CMK (cell line): ENCODE measurements around the gene SELENON.

Experiments
- DNase-seq: peaks from one replicate; pipeline ENCODE4 v3.0.0-alpha.2; 2010; ENCODE audit warnings: low read depth

Gene SELENON

DNA sequence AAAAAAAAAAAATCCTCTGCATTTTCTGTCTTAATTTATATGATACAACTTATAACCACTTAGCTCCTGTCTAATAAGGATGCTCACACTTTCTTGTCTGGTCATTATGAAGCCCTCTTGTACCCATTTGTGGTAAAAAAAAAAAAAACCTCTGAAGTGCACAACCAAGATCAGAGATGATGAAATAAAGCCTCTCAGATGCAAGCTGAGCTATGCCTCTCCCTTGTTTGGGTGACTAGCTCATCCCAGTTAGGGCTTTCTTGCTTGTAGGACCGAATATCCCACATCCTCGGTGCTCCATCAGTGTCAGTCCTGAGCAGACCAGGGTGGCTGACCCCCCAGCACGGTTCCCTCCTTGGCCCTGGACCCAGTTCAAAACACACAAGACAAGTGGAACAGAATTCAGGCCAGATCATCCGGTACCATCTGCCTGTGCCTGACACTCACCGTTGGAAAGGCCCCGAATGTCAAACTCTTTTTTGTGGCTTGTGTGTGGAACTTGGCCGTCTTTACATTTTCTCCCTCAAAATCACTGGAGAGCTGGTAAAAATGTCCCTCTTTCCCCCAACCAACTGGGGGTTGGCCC, 6.3 kb upstream of the SELENON start:
- no peak for DNase-seq

DNA sequence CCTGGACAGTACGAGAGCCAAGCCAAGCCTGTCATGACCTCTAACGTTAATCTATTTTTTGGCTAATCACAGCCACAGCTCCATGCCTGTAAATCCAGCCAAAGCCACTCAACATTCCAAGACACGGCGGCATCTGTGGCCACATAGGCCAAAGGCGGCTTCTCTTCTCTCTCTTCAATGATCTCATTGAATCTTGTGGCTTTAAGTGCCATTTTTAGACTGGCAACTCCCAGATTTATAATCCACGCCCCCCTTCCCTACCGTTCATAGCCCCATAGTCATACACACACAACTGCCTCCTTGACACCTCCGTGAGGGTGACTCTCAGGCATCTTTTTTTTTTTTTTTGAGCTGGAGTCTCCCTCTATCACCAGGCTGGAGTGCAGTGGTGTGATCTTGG, 5.7 kb upstream of the SELENON start:
- no peak for DNase-seq

DNA sequence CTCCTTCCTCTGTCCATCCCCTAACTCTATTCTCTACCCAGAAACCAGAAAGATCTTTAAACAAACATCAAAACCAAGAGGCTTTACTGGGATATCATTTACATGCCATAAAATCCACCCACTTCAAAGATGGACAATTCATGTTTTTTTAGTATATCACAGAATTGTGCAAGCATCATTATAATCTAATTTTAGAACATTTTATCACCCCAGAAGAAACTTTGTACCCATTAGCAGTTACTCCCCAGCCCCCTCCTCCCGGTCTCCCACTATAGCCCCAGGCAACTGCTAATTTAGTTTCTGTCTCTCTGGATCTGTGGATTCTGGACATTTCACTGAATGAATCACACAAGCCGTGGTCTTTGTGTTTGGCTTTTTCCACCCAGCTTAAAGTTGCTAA, 4.8 kb upstream of the SELENON start:
- no peak for DNase-seq

DNA sequence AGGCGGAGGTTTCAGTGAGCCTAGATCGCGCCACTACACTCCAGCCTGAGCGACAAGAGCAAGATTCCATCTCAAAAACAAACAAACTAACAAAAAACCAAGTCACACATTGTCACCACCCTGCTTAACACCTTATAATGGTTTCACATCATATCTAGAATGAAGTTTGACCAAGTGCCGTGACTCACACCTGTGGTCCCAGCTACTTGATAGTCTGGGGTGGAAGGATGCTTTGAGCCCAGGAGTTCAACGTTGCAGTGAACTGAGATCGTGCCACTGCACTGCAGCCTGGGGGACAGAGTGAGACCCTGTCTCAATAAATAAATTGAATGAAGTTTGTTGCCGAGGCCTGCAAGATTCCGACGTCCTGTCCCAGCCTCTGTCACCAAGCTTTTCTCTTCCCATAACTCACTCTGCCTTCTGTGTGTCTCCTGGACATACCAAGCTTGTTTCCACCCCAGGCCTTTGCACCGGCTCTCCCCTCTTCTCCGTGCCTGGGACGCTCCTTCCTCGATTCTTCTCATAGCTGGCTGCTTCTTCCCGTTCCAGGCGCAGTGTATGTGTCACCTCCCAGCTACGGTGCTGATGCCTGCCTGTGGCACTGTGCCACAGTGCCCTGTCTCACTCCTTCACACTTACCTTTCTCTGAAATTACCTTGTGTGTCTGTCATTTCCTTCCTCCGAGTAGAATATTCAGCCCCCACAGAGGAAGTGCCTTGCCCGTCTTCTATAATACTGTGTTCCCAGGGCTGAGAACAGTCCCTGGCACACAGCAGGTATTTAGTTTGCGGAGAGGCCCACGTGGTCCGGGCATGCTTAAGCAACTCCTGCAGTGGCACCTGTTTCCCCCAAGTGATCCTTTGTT, 3.8 kb upstream of the SELENON start:
- DNase-seq, result no peak

DNA sequence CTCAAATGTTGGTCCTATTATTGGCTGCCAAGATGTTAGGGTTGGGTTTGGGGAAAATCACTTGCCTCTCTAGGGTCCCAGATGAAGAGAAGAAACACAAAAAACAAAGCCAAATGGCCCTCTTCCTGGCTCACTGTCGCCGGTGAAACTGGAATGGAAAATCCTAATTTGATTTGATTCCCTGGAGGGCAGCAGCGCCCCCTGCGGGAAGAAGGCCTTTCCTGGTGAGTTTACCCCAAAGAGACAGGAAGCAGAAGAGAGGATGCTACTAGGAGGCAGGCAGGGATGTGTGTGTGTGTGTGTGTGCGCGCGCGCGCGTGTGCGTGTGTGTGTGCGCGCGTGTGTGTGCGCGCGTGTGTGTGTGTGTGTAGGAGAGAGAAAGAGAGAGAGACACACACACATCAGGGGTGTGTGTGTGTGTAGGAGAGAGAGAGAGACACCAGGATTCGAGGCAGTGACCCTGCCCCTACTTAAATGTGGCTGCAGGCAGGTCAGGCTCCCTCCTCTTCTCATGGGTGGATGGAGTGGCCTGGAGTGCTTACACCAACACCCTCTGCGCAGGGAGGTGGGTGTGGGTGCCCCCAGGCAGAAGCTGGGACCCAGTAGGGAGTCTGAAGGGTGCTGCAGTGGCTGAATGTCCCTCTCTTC, 3.1 kb upstream of the SELENON start:
- peak; percentile 71 for DNase-seq

DNA sequence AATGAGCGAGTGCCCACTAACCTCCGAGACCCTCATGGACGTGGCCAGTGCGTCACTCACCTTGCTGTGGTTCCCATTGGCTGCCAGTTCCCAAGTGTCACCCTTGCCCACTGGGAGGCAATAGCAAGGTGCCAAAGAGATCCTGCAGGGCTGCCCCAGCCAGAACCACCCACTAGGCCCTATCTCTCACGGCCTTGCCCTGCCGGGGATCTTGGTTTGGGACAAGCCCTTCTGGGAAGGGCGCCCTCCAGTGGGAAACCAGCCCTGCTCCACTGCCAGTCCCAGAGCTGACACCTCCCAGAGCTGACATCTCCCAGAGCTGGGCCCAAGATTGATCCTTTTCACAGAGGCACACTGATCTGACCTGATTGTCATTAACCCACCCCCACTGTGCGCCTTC, 2.1 kb upstream of the SELENON start:
- no peak for DNase-seq

DNA sequence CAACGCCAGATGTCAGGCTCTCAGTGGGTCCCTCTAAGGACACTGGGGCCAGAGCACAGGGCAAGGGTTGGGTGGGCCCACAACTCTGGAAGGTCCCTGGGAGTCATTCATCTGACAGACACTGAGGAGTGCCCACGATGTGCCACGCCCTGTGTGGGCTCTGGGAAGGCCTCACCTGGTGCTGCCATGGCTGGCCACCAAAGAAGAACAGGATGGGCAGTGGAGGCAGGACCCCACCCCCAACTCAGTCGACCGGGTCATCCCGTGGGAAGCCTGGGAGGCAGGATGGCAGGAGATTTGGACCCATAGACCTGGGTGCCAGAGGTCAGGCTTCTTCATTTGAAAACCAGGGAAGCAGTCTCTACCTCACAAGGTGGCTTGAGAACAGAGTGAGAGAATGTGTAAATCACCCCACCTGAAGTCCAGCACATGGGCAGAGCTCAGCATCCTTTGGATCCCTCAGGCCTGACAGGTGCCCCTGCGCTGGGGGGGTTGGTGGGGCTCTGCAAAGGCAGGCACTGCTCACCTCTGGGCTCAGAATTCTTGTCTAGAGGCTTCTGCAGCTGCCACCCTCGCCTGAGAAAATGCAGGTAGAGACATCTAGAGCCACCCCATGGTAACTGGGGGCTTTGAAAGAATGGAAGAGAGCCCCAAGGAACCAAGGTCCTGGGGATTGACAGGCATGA, 1.2 kb upstream of the SELENON start:
- no peak for DNase-seq

DNA sequence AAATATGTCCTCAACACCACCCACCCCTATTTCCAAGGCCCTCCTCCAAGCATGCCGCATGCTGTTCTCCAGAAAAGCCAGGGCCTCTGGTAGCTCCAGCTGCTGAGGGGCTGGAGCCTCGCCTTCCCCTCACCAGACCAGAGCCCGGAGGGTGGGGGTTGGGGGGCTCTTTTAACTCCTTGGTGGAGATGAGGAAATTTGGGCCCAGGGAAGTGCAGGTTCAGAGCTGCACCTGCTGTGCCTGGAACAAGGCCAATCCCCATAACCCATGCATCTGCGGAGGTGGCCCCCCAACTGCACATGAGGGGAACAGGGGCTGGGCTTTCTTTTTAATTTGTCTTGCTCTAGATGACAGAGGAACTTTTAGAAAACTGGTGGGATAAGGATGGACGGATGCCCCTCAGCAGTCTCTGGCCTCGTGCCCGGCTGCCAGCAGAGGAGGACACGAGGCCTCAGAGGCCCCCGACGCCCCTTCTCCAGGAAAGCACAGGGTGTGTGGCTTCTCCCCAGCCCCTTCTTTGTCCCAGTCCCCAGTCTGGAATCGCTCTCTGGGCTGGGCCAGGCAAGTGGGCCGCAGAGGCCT, 550 bp upstream of the SELENON start:
- no peak for DNase-seq

DNA sequence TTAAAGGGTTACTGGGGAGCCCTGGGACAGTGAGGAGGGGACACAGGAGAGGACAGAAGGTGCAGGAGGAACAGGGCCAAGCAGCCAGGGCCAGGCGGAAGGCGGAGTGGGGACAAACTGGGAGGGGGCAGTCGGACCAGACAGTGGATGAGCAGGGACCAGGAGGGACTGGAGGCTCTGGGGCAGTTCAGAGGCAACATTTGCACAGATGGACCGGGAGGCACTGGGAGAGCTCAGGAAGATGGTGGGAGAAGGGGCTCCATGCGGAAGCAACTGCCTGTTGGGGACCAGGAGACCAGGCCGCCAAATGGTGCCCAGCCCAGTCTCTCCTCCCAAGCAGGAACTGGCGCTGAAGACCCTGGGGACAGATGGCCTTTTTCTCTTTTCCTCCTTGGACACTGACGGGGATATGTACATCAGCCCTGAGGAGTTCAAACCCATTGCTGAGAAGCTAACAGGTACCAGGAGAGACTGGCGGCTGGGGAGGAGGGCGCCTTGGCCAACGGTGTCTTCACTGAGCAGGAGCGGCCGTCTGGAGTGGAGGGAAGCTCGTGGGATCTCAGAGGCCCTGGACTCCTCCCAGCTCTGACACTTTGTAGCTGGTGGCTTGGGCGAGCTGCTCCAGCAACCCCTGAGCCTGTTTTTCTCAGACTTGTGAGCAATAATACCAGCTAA, 847 bp downstream of the SELENON start:
- no peak for DNase-seq

DNA sequence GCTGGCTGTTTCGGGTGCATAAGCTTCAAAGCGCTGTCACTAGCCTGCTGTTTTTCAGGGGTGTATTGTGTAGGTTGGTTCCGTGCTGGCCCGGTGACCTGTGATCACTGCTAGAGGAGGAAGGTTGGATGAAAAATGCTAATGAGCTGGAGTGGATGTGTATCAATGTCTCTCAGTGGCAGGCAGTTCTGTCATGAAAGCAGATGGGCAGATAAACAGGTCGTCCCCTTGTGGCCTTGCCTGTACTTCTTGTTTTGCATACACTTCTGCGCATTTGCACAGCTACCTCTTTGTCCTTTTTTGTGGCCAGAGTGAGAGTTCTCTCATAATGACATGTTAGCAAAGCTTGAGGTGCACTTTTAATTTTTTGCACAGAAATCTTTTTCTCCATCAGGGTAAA, 2.9 kb downstream of the SELENON start:
- DNase-seq, result no peak

DNA sequence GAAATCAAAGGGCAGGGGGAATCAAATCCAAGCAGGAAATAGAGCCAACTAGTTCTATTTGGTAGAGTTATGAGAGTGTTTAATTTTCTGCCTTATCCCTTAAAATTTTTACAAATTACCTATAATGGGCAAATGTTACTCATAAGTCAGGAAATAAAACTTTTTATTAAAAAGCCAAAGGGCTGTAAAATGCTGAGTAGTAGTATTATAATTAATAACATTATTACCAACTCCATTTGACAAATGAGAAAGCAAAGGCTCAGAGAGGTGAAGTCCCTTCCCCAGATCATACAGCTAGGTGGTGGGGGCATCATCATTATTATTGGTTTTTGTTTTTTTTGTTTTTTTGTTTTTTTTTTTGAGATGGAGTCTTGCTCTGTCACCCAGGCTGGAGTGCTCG, 3.4 kb downstream of the SELENON start:
- DNase-seq, result no peak

DNA sequence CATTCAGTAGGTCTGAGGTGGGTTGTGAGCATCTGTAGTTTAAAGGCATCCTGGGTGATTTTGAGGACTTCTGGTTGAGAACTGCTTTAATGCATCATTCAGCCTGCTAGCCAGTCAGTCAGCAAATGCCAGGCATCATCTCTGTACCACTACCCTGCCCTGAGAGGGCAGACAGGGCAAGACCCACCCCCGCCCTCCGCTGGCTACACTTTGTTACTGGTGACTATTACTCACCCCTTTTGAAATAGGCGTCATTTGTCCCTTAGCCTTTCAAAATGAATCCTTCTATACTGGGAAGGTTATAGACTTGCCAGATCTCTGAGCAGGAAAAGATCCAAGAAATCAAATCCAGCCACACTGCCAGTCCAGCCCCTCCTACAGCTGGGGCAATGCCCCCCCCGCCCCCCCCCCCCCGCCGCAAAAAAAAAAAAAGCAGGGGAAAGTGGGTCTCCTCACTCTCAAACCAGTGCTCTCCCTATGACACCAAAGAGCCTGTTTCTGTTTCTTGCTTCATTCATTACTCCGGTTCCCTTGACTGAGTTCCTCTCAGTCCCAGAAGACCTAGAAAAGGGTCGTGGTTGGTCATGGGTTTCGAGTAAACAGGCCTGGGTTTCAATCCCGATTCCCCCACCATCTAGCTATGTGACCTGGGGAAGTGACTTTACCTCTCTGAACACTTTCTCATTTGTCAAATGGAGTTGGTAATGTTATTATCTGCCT, 4.4 kb downstream of the SELENON start:
- no peak for DNase-seq

DNA sequence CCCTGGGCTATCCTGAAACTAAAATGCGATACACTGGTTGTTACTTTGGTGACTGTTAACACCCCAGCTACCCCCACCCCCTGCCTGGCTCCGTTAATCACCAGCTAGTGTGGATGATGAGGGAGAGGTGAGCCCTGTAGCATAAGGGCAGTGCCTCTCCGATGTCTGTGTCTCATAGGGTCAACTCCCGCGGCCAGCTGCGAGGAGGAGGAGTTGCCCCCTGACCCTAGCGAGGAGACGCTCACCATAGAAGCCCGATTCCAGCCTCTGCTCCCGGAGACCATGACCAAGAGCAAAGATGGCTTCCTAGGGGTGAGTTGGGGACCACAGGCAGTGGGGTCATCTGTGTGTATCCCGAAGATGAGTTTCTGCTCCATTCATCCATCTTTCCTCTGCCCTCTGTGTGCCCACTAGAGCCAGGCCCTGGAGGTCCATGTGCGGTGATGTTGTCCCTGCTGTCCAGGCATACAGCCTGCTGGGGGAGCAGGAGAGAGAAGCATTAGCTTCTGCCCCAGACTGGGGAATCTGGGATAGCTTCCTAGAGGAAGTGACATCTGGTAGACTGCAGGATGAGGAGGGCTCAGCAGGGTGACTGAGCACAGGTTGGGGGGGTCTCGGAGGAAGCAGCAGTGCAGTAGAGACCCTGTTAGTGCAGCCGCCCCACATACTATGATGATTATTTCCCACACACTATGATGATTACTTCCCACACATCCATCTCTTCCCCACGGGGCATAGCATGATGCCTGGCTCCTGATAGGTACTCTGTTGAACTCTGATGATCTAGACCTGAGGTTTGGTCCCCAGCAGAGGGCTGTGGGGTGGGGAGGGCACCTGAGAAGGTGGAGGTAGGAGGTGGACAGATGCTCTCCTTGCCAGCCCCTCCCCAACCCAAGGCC, 5.2 kb downstream of the SELENON start:
- DNase-seq, result no peak

DNA sequence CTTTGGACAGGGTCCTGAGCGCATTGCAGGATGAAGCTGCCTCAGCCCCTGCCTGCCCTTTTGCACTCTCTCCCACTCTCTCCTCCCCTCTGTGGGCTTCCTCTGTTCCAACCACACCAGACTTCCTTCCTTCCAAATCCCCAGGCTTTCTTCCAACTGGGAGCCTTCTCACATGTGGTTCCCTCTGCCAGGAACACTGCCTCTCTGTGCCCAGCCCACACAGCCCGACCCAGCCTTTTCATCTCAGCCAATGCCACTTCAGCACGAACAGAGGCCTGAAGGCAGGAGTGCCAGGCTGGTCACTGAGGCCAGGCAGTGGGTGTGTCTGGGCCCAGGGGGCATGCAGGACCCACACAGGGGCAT, 5.9 kb downstream of the SELENON start:
- no peak for DNase-seq

DNA sequence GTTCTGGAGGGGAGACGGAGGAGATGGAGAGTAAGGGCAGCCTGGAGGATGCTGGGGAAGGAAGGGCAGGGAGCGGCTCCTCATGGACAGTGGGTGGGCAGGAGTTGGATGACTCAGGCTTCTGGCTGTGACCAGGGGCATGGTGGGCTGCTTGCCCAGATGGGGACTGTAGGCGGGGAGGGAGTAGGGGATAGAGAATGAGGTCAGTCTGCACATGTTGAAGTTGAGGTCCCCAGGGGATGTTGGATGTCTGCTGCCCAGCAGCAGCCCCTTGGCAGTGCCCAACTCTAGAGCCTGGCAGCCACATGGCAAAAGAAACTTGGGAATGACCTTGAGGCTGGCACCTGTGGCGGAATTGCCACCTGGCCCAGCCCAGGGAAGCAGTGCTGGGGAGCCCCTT, 6.4 kb downstream of the SELENON start:
- no peak for DNase-seq

DNA sequence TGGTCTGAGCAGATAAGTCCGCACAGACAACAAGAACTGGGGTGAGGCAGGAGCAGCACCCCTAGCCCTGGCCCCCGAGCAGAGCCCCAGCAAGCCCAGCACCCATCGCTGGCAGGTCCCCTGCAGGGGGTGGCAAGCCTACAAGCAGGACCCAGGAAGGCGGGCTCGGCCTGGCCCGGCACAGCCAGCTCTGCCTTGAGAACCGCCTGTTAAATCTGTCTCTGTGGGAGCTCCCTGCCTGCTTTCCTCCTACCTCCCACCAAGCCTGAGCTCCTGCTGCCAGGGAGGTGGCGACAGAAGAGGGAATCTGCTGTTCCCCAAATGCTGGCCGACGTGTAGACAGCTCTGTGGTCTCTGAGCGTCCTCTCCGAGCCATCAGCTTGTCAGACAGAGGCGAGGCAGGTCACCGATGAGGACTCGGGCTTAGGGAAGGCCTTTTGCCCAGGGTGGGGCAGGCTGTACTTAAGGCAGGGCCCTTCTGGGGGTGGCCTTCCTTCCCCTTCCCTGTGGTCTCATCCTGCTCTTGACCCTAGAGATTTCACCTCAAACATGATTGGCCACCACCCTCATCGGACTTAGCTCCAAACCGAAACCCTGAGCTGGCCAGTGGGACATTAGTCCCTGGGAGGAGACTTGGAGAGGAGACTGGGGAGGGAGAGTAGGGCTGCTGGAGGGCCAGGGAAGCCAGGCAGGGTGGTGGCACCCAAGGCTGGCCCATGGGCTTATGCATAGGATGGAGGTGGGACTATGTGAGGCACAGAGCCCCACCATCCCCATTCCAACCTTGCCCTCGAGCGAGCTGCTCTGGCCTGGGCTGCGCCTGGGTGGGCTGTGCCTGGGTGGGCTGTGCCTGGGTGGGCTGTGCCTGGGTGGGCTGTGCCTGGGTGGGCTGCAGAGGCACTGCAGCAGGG, 7.7 kb downstream of the SELENON start:
- no peak for DNase-seq

DNA sequence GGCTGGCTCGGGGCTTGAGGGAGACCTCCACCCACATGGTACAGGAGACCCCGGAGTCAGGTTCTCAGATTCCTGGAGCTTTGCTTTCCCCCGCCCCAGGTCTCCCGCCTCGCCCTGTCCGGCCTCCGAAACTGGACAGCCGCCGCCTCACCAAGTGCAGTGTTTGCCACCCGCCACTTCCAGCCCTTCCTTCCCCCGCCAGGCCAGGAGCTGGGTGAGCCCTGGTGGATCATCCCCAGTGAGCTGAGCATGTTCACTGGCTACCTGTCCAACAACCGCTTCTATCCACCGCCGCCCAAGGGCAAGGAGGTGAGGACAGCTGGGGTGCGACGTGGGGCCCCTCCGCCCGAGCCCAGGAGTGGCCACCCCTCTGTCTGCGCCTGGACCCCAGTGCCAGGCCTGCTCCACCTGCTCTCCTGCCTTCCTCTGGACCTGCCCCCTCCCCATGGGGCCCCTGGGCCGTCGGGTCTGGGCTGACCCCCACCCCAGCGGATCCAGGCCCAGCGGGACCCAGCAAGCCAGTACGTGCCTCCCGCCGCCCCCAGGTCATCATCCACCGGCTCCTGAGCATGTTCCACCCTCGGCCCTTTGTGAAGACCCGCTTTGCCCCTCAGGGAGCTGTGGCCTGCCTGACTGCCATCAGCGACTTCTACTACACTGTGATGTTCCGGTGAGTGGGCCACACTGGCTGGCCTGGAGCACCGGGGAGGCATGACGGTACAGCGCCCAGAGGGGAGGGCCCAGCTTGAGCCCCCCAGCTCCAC, 8.7 kb downstream of the SELENON start:
- DNase-seq, result no peak

DNA sequence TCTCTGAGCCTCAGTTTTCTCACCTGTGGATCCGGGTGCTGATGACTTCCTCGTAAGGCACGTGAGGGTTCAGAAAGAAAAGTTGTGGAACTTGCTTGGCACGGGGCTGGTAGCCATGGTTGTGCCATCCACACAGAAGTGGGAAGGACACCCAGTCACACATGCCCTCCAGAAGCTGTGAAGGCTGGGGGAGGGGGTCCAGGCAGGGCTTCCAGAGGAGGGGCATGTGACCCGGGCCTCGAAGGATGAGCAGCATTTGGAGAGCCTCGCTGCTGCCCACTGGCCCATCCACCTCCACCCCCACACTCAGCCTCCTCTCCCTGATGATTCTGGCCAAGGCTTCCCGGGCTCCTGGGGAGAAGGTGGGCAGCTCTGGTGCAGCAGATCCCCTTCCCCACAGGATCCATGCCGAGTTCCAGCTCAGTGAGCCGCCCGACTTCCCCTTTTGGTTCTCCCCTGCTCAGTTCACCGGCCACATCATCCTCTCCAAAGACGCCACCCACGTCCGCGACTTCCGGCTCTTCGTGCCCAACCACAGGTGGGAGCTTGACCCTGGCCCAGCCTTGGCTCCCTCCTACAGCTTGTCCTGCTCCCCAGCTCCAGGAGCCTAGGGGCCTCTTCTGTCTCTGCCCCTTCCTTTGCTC, 9.4 kb downstream of the SELENON start:
- DNase-seq, result no peak
